HCT116 (cell line): ENCODE results near the gene ISG20. TPM values are rescaled to one million over a fixed set of nuclear protein-coding genes. Genes with fewer than 3 reads are reported as not detected.

Source experiments
- ATAC-seq: fragments of 200-7000 bp; cut with Tn5 transposase; 2 replicates; pipeline ENCODE4 v1.9.1; 2020; ENCODE audit warnings: mild to moderate bottlenecking, moderate library complexity
- BruUV-seq: library from RNA; stranded (reverse); fragments of 400-500 nt; replicated peaks from 2 replicates; lab custom pipeline; 2021; lab: Mats Ljungman, UMichigan
- CTCF ChIA-PET: fragments of 300-600 bp; sonication (Branson Sonifier 250); formaldehyde crosslinking; loops from one replicate; lab custom pipeline; 2021; ENCODE audit warnings: antibody characterized with exemption; lab: Charles Lee
- POLR2A ChIA-PET: fragments of 300-600, 350-600 bp; sonication (Branson Sonifier 250); formaldehyde crosslinking; loops from one replicate; lab custom pipeline; 2021; ENCODE audit warnings: antibody characterized with exemption; lab: Charles Lee
- RAD21 ChIA-PET, 2 experiments: fragments of 300-600 bp; sonication (Branson Sonifier 250); formaldehyde crosslinking; loops; one replicate each; lab custom pipeline; 2023; ENCODE audit warnings: low total read pairs in 2 of 2; ENCODE audit not compliant: uncharacterized antibody in 2 of 2, unreplicated experiment in 2 of 2, low non-redundant PET in 1 of 2; lab: Charles Lee
- DNase-seq: peaks from one replicate; pipeline ENCODE4 v3.0.0-alpha.2; 2010; ENCODE audit warnings: low read depth, low spot score
- H2AFZ ChIP-seq: fragments of 200-600 bp; shearing (Covaris generic), sonication (generic); 2 replicates; pipeline ENCODE4 v1.6.1; 2017; ENCODE audit warnings: low read depth, mixed run types, mixed read lengths, antibody characterized with exemption, low read length; ENCODE audit not compliant: poor library complexity, severe bottlenecking
- H3K27ac ChIP-seq: 2 replicates; pipeline ENCODE4 v1.5.1; 2012; ENCODE audit warnings: low read depth, low read length
- H3K27me3 ChIP-seq: fragments of 200-600 bp; sonication (generic); 2 replicates; pipeline ENCODE4 v1.6.1; 2016; ENCODE audit warnings: mixed run types, low read length, mixed read lengths; ENCODE audit not compliant: insufficient read depth
- H3K36me3 ChIP-seq, 2 experiments: fragments of 200-500 bp in 1 of 2; fragments of 200-600 bp in 1 of 2; sonication (Bioruptor generic) in 1 of 2; sonication (generic) in 1 of 2; 2 replicates each; pipeline versions ENCODE4 v1.5.1 to v1.6.1; 2014 to 2016; ENCODE audit warnings: low read length in 2 of 2, inconsistent platforms in 1 of 2, mixed read lengths in 1 of 2, mixed run types in 1 of 2; ENCODE audit not compliant: insufficient read depth in 2 of 2, control insufficient read depth in 1 of 2
- H3K4me1 ChIP-seq, 2 experiments: fragments of 200-600 bp in 1 of 2; sonication (generic) in 1 of 2; 2 replicates each; pipeline versions ENCODE4 v1.5.1 to v1.6.1; 2012 to 2017; ENCODE audit warnings: low read length in 2 of 2, inconsistent platforms in 1 of 2, mild to moderate bottlenecking in 1 of 2, mixed read lengths in 1 of 2, mixed run types in 1 of 2, moderate library complexity in 1 of 2; ENCODE audit not compliant: insufficient read depth in 2 of 2, control insufficient read depth in 1 of 2
- H3K4me2 ChIP-seq: fragments of 200-600 bp; sonication (generic); 2 replicates; pipeline ENCODE4 v1.6.1; 2017; ENCODE audit warnings: mixed run types, low read length, mixed read lengths
- H3K4me3 ChIP-seq, 2 experiments: fragments of 200-600 bp in 1 of 2; sonication (generic) in 1 of 2; replicated peaks in 1 of 2; 2 replicates each; pipeline ENCODE4 v1.5.1; 2011 to 2016; ENCODE audit warnings: low read length in 2 of 2, control low read depth in 1 of 2, low read depth in 1 of 2, mild to moderate bottlenecking in 1 of 2, mixed read lengths in 1 of 2, mixed run types in 1 of 2
- H3K79me2 ChIP-seq: fragments of 200-600 bp; sonication (generic); 2 replicates; pipeline ENCODE4 v1.6.1; 2017; ENCODE audit warnings: mild to moderate bottlenecking, mixed run types, low read length, moderate library complexity, mixed read lengths; ENCODE audit not compliant: insufficient read depth
- H3K9ac ChIP-seq: fragments of 200-600 bp; sonication (generic); 2 replicates; pipeline ENCODE4 v1.6.1; 2016; ENCODE audit warnings: low read length, mixed read lengths
- H3K9me2 ChIP-seq: fragments of 200-600 bp; sonication (generic), shearing (Covaris generic); 2 replicates; pipeline ENCODE4 v1.6.1; 2017; ENCODE audit warnings: mixed run types, mild to moderate bottlenecking, moderate library complexity; ENCODE audit not compliant: insufficient read depth
- H3K9me3 ChIP-seq, 2 experiments: fragments of 200-500 bp in 1 of 2; fragments of 200-600 bp in 1 of 2; sonication (Bioruptor generic) in 1 of 2; sonication (generic) in 1 of 2; 2 replicates each; pipeline ENCODE4 v1.6.1; 2014 to 2017; ENCODE audit warnings: low read length in 2 of 2, mixed read lengths in 2 of 2, inconsistent platforms in 1 of 2, low read depth in 1 of 2, mild to moderate bottlenecking in 1 of 2, mixed run types in 1 of 2, moderate library complexity in 1 of 2; ENCODE audit not compliant: control insufficient read depth in 1 of 2, insufficient read depth in 1 of 2
- H4K20me1 ChIP-seq: fragments of 200-600 bp; sonication (generic), shearing (Covaris generic); 2 replicates; pipeline ENCODE4 v1.6.1; 2017; ENCODE audit warnings: mixed run types, mild to moderate bottlenecking, moderate library complexity; ENCODE audit not compliant: insufficient read depth
- EGR1 ChIP-seq: IDR thresholded peaks from 2 replicates; pipeline ENCODE4 v1.6.1; 2012; ENCODE audit warnings: low read depth
- EZH2 ChIP-seq: fragments of 200-600 bp; sonication (generic); IDR thresholded peaks from 2 replicates; pipeline ENCODE4 v1.6.1; 2017; ENCODE audit warnings: antibody characterized with exemption, mixed run types
- EZH2phosphoT487 ChIP-seq: fragments of 200-600 bp; IDR thresholded peaks from 2 replicates; pipeline ENCODE4 v1.6.1; 2018; ENCODE audit warnings: antibody characterized with exemption, borderline replicate concordance
- FOSL1 ChIP-seq: IDR thresholded peaks from 2 replicates; pipeline ENCODE4 v1.6.1; 2012; ENCODE audit warnings: low read depth
- JUND ChIP-seq: IDR thresholded peaks from 2 replicates; pipeline ENCODE4 v1.6.1; 2012
- POLR2A ChIP-seq: IDR thresholded peaks from 2 replicates; pipeline ENCODE4 v1.7.0; 2011; ENCODE audit warnings: borderline replicate concordance; ENCODE audit not compliant: insufficient read depth, insufficient read length; ENCODE audit errors: extremely low read depth
- POLR2AphosphoS5 ChIP-seq: IDR thresholded peaks from 2 replicates; pipeline ENCODE4 v1.6.1; 2011; ENCODE audit warnings: mild to moderate bottlenecking, low read depth, low read length, moderate library complexity
- RAD21 ChIP-seq: IDR thresholded peaks from 2 replicates; pipeline ENCODE4 v1.6.1; 2012; ENCODE audit warnings: low read depth, mild to moderate bottlenecking
- SIN3A ChIP-seq: IDR thresholded peaks from 2 replicates; pipeline ENCODE4 v1.6.1; 2012; ENCODE audit warnings: low read depth
- SP1 ChIP-seq: IDR thresholded peaks from 2 replicates; pipeline ENCODE4 v1.6.1; 2012; ENCODE audit warnings: low read depth
- SRF ChIP-seq: IDR thresholded peaks from 2 replicates; pipeline ENCODE4 v1.6.1; 2012; ENCODE audit warnings: low read depth
- TCF7L2 ChIP-seq: IDR thresholded peaks from 2 replicates; pipeline ENCODE4 v1.7.0; 2011; ENCODE audit warnings: borderline replicate concordance, inconsistent platforms; ENCODE audit not compliant: insufficient read depth, insufficient read length; ENCODE audit errors: extremely low read depth
- YY1 ChIP-seq: IDR thresholded peaks from 2 replicates; pipeline ENCODE4 v1.6.1; 2011; ENCODE audit warnings: low read length, low read depth, moderate library complexity, mild to moderate bottlenecking; ENCODE audit not compliant: insufficient replicate concordance; ENCODE audit errors: extremely low read depth
- ZFX ChIP-seq: fragments of 450-650 bp; IDR thresholded peaks from 2 replicates; pipeline ENCODE4 v1.6.1; 2017
- ZNF274 ChIP-seq: fragments of 200-500 bp; sonication (Bioruptor generic); IDR thresholded peaks from 2 replicates; pipeline ENCODE4 v1.6.1; 2014; ENCODE audit warnings: mild to moderate bottlenecking, low read depth, low read length, inconsistent platforms
- intact Hi-C: fragments of 100-400 bp; cut with micrococcal nuclease; formaldehyde crosslinking; loops from 2 replicates; pipeline ENCODE4 v1.10.0; 2022
- total RNA-seq: library from RNA; stranded (reverse); gene quantifications from one replicate; pipeline ENCODE4 v1.2.1, GENCODE V29; 2021; ENCODE audit not compliant: unreplicated experiment
- TF ChIP-seq, protein P1 (sequence below): IDR thresholded peaks from 2 replicates; pipeline ENCODE4 v1.6.1; 2012; ENCODE audit warnings: low read depth
- TF ChIP-seq, protein P2 (sequence below): IDR thresholded peaks from 2 replicates; pipeline ENCODE4 v1.6.1; 2011; ENCODE audit warnings: mild to moderate bottlenecking, low read length, moderate library complexity; ENCODE audit not compliant: insufficient replicate concordance; ENCODE audit errors: extremely low read depth
- TF ChIP-seq, protein P3 (sequence below): IDR thresholded peaks from 2 replicates; pipeline ENCODE4 v1.6.1; 2012
- TF ChIP-seq, protein P4 (sequence below), 3 experiments: fragments of 200-600 bp in 1 of 3; sonication (generic) in 1 of 3; IDR thresholded peaks in 2 of 3; conservative IDR thresholded peaks in 1 of 3; 2 replicates each; pipeline ENCODE4 v1.5.1; 2012 to 2017; ENCODE audit warnings: low read depth in 2 of 3, low read length in 2 of 3, antibody characterized with exemption in 1 of 3, borderline replicate concordance in 1 of 3, control low read depth in 1 of 3, mild to moderate bottlenecking in 1 of 3, mixed read lengths in 1 of 3, mixed run types in 1 of 3, moderate library complexity in 1 of 3; ENCODE audit not compliant: insufficient read depth in 1 of 3

ISG20 gene
- total RNA-seq, 1 experiment from 2014 or later, result 11.0 TPM

DNA sequence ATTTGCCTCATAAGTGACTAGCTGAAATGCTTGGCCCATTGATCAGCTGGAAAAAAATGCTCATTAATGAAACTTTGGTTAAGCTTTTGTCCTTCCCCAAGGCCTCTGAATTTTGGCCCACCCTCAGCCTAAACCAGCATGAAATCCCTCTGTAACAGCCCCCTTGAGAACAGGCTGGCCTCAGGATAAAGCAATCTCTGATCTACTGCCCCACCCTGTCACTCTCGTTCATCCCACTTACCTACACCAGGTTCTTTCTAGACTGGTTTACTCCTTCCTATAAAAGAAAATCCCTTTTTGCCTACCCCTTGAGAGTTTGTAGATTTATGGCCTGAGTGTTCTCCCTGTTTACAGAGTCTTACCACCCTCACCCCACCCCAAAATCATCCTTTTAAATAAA, 21.0 kb upstream of the ISG20 start:
- ATAC-seq, result no peak
- ChIA-PET CTCF (interaction anchor here (1.4 kb wide), 1 partner anchor 9 kb away, joined by 4 read pairs; no protein-coding TSS in a partner anchor), RAD21 (interaction anchor here in 1 of 2 experiments (0.7 kb wide), 1 partner anchor 21 kb away, joined by 3 read pairs; the partner anchor contains the start of gene ISG20)
- H3K79me2 ChIP-seq, result peaks cover 18% of the 10 kb centered on the region
- no peak for TF ChIP-seq ZFX
- no peak for TF ChIP-seq POLR2A
- TF ChIP-seq RAD21, result no peak
- TF ChIP-seq, protein P1, sequence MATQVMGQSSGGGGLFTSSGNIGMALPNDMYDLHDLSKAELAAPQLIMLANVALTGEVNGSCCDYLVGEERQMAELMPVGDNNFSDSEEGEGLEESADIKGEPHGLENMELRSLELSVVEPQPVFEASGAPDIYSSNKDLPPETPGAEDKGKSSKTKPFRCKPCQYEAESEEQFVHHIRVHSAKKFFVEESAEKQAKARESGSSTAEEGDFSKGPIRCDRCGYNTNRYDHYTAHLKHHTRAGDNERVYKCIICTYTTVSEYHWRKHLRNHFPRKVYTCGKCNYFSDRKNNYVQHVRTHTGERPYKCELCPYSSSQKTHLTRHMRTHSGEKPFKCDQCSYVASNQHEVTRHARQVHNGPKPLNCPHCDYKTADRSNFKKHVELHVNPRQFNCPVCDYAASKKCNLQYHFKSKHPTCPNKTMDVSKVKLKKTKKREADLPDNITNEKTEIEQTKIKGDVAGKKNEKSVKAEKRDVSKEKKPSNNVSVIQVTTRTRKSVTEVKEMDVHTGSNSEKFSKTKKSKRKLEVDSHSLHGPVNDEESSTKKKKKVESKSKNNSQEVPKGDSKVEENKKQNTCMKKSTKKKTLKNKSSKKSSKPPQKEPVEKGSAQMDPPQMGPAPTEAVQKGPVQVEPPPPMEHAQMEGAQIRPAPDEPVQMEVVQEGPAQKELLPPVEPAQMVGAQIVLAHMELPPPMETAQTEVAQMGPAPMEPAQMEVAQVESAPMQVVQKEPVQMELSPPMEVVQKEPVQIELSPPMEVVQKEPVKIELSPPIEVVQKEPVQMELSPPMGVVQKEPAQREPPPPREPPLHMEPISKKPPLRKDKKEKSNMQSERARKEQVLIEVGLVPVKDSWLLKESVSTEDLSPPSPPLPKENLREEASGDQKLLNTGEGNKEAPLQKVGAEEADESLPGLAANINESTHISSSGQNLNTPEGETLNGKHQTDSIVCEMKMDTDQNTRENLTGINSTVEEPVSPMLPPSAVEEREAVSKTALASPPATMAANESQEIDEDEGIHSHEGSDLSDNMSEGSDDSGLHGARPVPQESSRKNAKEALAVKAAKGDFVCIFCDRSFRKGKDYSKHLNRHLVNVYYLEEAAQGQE, result no peak
- no peak for TF ChIP-seq ZNF274
- TF ChIP-seq SIN3A, result no peak
- no peak for TF ChIP-seq FOSL1
- no peak for TF ChIP-seq POLR2AphosphoS5
- no peak for TF ChIP-seq EGR1
- TF ChIP-seq JUND, result no peak
- no peak for TF ChIP-seq TCF7L2
- no peak for TF ChIP-seq EZH2phosphoT487
- TF ChIP-seq EZH2, result no peak
- no peak for TF ChIP-seq YY1
- TF ChIP-seq SRF, result no peak
- TF ChIP-seq, protein P2, sequence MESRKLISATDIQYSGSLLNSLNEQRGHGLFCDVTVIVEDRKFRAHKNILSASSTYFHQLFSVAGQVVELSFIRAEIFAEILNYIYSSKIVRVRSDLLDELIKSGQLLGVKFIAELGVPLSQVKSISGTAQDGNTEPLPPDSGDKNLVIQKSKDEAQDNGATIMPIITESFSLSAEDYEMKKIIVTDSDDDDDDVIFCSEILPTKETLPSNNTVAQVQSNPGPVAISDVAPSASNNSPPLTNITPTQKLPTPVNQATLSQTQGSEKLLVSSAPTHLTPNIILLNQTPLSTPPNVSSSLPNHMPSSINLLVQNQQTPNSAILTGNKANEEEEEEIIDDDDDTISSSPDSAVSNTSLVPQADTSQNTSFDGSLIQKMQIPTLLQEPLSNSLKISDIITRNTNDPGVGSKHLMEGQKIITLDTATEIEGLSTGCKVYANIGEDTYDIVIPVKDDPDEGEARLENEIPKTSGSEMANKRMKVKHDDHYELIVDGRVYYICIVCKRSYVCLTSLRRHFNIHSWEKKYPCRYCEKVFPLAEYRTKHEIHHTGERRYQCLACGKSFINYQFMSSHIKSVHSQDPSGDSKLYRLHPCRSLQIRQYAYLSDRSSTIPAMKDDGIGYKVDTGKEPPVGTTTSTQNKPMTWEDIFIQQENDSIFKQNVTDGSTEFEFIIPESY, result no peak
- no peak for TF ChIP-seq SP1
- TF ChIP-seq, protein P3, sequence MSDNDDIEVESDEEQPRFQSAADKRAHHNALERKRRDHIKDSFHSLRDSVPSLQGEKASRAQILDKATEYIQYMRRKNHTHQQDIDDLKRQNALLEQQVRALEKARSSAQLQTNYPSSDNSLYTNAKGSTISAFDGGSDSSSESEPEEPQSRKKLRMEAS, result no peak
- TF ChIP-seq, protein P4, sequence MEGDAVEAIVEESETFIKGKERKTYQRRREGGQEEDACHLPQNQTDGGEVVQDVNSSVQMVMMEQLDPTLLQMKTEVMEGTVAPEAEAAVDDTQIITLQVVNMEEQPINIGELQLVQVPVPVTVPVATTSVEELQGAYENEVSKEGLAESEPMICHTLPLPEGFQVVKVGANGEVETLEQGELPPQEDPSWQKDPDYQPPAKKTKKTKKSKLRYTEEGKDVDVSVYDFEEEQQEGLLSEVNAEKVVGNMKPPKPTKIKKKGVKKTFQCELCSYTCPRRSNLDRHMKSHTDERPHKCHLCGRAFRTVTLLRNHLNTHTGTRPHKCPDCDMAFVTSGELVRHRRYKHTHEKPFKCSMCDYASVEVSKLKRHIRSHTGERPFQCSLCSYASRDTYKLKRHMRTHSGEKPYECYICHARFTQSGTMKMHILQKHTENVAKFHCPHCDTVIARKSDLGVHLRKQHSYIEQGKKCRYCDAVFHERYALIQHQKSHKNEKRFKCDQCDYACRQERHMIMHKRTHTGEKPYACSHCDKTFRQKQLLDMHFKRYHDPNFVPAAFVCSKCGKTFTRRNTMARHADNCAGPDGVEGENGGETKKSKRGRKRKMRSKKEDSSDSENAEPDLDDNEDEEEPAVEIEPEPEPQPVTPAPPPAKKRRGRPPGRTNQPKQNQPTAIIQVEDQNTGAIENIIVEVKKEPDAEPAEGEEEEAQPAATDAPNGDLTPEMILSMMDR (IDR thresholded peaks at IDR 0.05 in 2 of 3, conservative IDR thresholded peaks at IDR 0.05 in 1 of 3; ENCODE audit: borderline replicate concordance in 1 of 3, insufficient read depth in 1 of 3, low read depth in 2 of 3, low read length in 2 of 3), result no peak
- TF ChIP-seq, all 23 proteins: peak for 0
- Histone ChIP-seq H3K9ac (no peak overlapping the region), H4K20me1 (no peaks in the 10 kb centered on the region; the same call in 1 of the 2 replicates), H3K4me2 (no peak overlapping the region), H3K4me1 (peaks cover 6 to 42% of the 10 kb centered on the region in 2 experiments), H3K4me3 (no peak overlapping the region), H3K9me2 (no peaks in the 10 kb centered on the region), H2AFZ (no peak overlapping the region), H3K27ac (no peak overlapping the region), H3K36me3 (no peaks in the 10 kb centered on the region), H3K27me3 (no peaks in the 10 kb centered on the region), H3K9me3 (no peaks in the 10 kb centered on the region)
- no peak for DNase-seq
- BruUV-seq, result no TSS peak
- POLR2A ChIA-PET, result no interaction called here
- intact Hi-C loops, result no loop called here
